GM18505 (cell line): Measurements from ENCODE around the gene STAT3.
A peak's percentile ranks its signal among the peaks of the same experiment; 100 is the strongest.
"Not testable (repeated sequence)": the region's sequence is repeated elsewhere in the genome, so short reads cannot be mapped to it uniquely, and the experiment has no call there.

Experiments used
- ATAC-seq: cut with Tn5 transposase; IDR thresholded peaks from one replicate; pipeline ENCODE4 v1.9.1; 2021; ENCODE audit not compliant: unreplicated experiment
- POLR2A ChIP-seq: IDR thresholded peaks from 4 replicates; pipeline ENCODE4 v1.6.1; 2011; ENCODE audit warnings: borderline replicate concordance; ENCODE audit not compliant: insufficient read depth, insufficient read length; ENCODE audit errors: extremely low read depth

STAT3 gene

DNA sequence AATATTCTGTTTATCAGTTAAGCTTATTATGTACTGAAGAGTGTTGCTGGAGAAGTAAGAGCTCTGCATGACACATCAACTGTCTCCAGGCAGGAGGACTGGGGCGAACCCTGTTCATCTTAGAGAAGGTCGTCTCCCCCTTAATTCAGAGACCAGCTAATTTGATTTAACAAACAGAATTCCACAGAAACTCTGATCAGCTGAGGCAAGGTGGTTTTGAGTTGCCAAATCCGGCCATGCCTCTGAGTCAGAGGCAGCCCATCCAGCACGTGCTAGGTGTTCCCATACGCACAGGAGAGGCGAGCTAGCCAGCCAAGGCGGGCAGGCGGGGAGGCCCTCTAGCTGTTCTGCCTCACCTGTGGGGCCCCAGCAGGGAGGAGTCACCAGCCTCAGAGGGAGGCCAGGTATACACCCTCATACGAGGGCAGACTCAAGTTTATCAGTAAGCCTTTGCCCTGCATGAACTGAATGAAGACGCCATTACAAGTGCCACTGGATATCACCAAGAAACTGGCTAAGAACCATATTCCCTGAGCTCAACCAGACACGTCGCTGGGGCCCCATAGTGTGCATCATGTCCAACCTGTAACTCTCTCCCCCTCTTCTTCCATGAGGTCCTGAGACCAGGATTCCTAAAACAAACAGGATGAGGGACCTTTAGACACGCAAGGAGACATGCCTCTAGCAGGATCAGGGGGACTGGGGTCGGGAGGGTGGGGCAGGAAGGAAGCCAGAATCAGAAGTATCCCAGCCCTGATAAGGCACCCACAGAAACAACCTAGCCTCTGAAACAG, 74.3 kb downstream of the STAT3 start:
- no peak for ATAC-seq
- TF ChIP-seq POLR2A: no peak

- TF ChIP-seq POLR2A: peak; percentile 6
- no peak for ATAC-seq
Observed at GRCh38 chr17:42313389-42313772, 74.9 kb downstream of the STAT3 start.

DNA sequence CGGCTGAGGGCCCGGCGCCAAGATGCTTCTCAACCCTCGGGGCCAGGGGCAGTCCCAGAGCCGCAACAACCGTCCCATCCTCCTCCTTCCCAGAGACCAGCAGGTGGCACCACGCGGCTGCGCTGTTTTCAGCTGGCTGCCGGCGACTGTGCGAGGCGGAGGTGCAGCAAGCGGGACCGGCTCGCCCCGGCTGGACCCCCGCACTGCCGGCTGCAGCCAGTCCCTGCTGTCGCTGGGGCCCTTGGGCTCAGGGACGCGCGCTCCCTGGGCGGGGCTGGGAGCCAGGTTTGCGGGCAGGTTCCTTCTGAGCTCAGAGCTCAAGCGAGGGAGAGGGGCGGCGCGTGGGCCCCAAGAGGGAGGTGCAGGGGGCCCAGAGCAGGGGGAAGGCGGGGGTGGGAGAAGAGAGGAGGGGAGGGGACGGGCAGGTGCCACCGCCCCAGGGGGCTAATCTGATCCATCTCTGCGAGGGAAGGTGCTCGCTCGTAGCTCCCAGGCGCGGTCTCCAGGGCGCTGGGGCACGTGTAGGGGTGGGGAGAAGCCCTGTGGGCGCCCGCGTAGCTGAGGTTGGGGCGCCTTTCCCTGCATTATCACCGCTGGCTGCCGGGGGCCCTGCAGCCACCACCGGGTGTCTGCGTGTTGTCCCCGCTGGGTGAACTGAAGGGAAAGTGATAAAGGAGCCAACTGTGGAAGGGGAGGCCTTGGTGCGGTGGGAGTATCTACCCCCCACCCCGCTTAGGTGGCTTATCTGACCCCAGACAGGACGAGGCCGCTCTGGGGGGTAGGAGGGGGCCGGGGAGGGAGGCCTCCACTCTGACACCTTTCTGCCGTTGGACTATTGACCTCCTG, 75.7 kb downstream of the STAT3 start:
- peak; percentile 40 for TF ChIP-seq POLR2A
- peak; percentile 41 for ATAC-seq

- no peak for ATAC-seq
- no peak for TF ChIP-seq POLR2A
Observed at GRCh38 chr17:42312035-42312284, 76.3 kb downstream of the STAT3 start.

DNA sequence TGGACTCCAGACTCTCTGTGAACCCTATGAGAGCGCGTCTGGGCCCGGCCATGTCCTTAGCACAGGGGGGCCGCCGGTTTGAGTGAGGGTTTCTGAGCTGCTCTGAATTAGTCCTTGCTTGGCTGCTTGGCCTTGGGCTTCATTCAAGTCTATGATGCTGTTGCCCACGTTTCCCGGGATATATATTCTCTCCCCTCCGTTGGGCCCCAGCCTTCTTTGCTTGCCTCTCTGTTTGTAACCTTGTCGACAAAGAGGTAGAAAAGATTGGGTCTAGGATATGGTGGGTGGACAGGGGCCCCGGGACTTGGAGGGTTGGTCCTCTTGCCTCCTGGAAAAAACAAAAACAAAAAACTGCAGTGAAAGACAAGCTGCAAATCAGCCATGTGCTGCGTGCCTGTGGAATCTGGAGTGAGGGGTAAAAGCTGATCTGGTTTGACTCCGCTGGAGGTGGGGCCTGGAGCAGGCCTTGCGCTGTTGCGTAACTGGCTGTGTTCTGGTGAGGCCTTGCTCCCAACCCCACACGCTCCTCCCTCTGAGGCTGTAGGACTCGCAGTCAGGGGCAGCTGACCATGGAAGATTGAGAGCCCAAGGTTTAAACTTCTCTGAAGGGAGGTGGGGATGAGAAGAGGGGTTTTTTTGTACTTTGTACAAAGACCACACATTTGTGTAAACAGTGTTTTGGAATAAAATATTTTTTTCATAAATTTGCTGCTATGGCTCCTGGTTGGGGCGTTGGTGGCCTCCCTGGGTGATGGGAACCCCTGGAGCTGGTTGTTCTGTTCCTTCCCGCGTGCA, 76.8 kb downstream of the STAT3 start:
- no peak for ATAC-seq
- TF ChIP-seq POLR2A: no peak

- ATAC-seq: no peak
- no peak for TF ChIP-seq POLR2A
Observed at GRCh38 chr17:42310787-42311215, 77.4 kb downstream of the STAT3 start.

DNA sequence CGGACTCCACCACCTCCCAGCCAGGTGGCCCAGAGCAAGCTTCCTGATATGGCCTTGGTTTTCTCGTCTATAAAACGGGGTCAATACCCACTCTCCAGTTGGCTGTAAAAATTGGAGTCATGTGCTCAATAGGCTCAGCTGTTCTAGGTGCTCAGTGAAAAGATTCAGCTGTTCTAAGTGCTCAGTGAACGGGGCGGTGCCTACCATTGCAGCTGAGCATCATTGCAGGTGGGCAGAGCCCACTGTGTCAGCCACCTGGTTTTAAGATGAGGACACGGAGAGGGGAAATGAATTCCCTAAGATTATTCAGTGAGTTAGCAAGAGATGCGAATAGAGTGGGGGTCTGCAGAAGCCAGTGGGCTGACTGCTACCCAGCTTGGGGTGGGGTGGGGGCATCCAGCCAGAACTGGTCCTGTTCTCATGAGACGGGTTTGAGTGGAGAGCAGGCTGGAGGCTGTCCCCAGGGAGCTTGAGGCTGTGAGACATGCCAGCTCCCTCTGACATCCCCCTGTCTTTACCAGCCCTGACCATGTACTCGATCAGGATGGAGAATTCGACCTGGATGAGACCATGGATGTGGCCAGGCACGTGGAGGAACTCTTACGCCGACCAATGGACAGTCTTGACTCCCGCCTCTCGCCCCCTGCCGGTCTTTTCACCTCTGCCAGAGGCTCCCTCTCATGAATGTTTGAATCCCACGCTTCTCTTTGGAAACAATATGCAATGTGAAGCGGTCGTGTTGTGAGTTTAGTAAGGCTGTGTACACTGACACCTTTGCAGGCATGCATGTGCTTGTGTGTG, 78.1 kb downstream of the STAT3 start:
- ATAC-seq: no peak
- peak; percentile 28 for TF ChIP-seq POLR2A

DNA sequence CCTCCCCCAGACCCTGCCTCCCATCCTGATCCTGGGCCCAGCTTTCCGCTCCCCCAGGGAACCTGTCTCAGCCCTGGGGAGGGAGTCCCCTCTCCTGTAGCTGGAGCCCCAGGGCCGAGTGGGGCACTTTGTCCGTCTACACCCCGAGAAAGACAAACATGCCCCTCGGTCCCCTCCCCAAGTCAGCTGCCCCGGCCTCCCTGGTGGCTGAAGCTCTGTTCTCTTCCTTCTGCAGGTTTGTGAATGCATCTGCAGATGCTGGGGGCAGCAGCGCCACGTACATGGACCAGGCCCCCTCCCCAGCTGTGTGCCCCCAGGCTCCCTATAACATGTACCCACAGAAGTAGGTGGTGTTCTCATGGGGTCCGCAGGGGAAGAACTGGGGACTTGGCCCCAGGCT, 79.1 kb downstream of the STAT3 start:
- no peak for ATAC-seq
- TF ChIP-seq POLR2A: no peak

GRCh38 chr17:42308446-42308845, 79.8 kb downstream of the STAT3 start:
- ATAC-seq: no peak
- TF ChIP-seq POLR2A: no peak

- no peak for TF ChIP-seq POLR2A
Observed at GRCh38 chr17:42307362-42307927, 80.8 kb downstream of the STAT3 start.

GRCh38 chr17:42306385-42306667, 81.9 kb downstream of the STAT3 start:
- ATAC-seq: no peak
- no peak for TF ChIP-seq POLR2A

More at GRCh38 chr17:42307362-42307927, 80.8 kb downstream of the STAT3 start:
- no peak for ATAC-seq

GRCh38 chr17:42305543-42306384, 82.5 kb downstream of the STAT3 start:
- ATAC-seq: no peak
- TF ChIP-seq POLR2A: no peak

DNA sequence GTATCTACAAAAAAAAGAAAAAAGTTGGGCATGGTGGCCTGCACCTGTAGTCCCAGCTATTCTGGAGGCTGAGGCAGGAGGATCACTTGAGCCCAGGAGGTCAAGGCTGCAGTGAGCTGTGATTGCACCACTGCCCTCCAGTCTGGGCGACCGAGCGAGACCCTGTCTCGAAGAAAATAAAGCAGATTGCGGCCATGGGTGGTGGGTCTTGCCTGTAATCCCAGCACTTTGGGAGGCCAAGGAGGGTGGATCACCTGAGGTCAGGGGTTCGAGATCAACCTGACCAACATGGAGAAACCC, 83.3 kb downstream of the STAT3 start:
- not testable (repeated sequence) for ATAC-seq
